Cardiac muscle cell (in vitro differentiated cells and primary cell): ENCODE measurements around the gene GRM5. TPM values are rescaled to one million over a fixed set of nuclear protein-coding genes. Genes with fewer than 3 reads are reported as not detected.

Experiments used
- DNase-seq, 2 donors: peaks; one replicate each; pipeline versions ENCODE4 v3.0.0 to v3.0.0-alpha.2; 2010 to 2017; ENCODE audit warnings: low read depth in 1 of 2, low spot score in 1 of 2
- H3K27ac ChIP-seq: fragments of 200-600 bp; sonication (generic); 2 replicates; pipeline ENCODE4 v1.5.1; 2016
- H3K27me3 ChIP-seq: fragments of 200-600 bp; sonication (generic); 2 replicates; pipeline ENCODE4 v1.6.0; 2016; ENCODE audit warnings: control low read depth
- H3K36me3 ChIP-seq: fragments of 200-600 bp; sonication (generic); 2 replicates; pipeline ENCODE4 v1.5.1; 2016; ENCODE audit warnings: control low read depth
- H3K4me1 ChIP-seq: fragments of 200-600 bp; sonication (generic); 2 replicates; pipeline ENCODE4 v1.8.1; 2017; ENCODE audit warnings: low read depth, mild to moderate bottlenecking, mixed run types
- H3K4me3 ChIP-seq: fragments of 200-600 bp; sonication (generic); 2 replicates; pipeline ENCODE4 v1.5.1; 2016; ENCODE audit warnings: mild to moderate bottlenecking
- H3K9me3 ChIP-seq: fragments of 200-600 bp; sonication (generic); 2 replicates; pipeline ENCODE4 v1.5.1; 2017; ENCODE audit warnings: low read depth, mild to moderate bottlenecking, control low read depth
- CTCF ChIP-seq: IDR thresholded peaks from 2 replicates; pipeline ENCODE4 v1.5.1; 2012; ENCODE audit warnings: low read depth, mild to moderate bottlenecking, low read length
- polyA plus RNA-seq: library from polyadenylated mRNA; unstranded; fragments of >200 nt; fragmentation: Nextera tagmentation; extraction: Ambion mirVana; gene quantifications from 2 replicates; pipeline ENCODE4 v1.2.1, GENCODE V29; 2016
- total RNA-seq: library from RNA; depleted of rRNA; stranded (reverse); fragments of >200 nt; gene quantifications from 2 replicates; pipeline ENCODE4 v1.2.3, GENCODE V29; 2016

GRM5 gene
- total and polyA plus RNA-seq, 2 experiments from 2014 or later, result 0.06 TPM; not detected in 1

- Histone ChIP-seq H3K27me3 (no peaks in the 10 kb centered on the region), H3K4me1 (no peaks in the 10 kb centered on the region), H3K36me3 (no peaks in the 10 kb centered on the region), H3K4me3 (no peak overlapping the region), H3K27ac (no peak overlapping the region), H3K9me3 (no peaks in the 10 kb centered on the region)
- no peak for TF ChIP-seq CTCF
- DNase-seq, result no peak
Measured at GRCh38 chr11:88533001-88533400, 532.8 kb downstream of the GRM5 start.

- no peaks in the 10 kb centered on the region for H3K9me3 ChIP-seq
- H3K27ac ChIP-seq, result no peak overlapping the region
- H3K4me3 ChIP-seq, result no peak overlapping the region
- H3K4me1 ChIP-seq, result no peaks in the 10 kb centered on the region
- no peaks in the 10 kb centered on the region for H3K27me3 ChIP-seq
- no peaks in the 10 kb centered on the region for H3K36me3 ChIP-seq
- no peak for DNase-seq
- no peak for TF ChIP-seq CTCF
Measured at GRCh38 chr11:88531831-88532230, 534.0 kb downstream of the GRM5 start.

- Histone ChIP-seq H3K27ac (no peak overlapping the region), H3K4me3 (no peak overlapping the region), H3K4me1 (no peaks in the 10 kb centered on the region), H3K36me3 (no peaks in the 10 kb centered on the region), H3K9me3 (no peaks in the 10 kb centered on the region), H3K27me3 (no peaks in the 10 kb centered on the region)
- no peak for TF ChIP-seq CTCF
- no peak for DNase-seq
Measured at GRCh38 chr11:88529426-88529825, 536.4 kb downstream of the GRM5 start.

GRCh38 chr11:88523386-88524071 is 542.3 kb downstream of the GRM5 start:
- Histone ChIP-seq H3K27me3 (no peaks in the 10 kb centered on the region), H3K4me1 (no peaks in the 10 kb centered on the region), H3K9me3 (no peaks in the 10 kb centered on the region), H3K36me3 (no peaks in the 10 kb centered on the region), H3K4me3 (no peak overlapping the region), H3K27ac (no peak overlapping the region)
- TF ChIP-seq CTCF, result no peak
- peak in 1 of 2 donors; percentile 50 for DNase-seq

GRCh38 chr11:88522624-88523385 is 543.0 kb downstream of the GRM5 start:
- no peaks in the 10 kb centered on the region for H3K27me3 ChIP-seq
- DNase-seq, result no peak
- no peaks in the 10 kb centered on the region for H3K4me1 ChIP-seq
- H3K36me3 ChIP-seq, result no peaks in the 10 kb centered on the region
- no peak overlapping the region for H3K27ac ChIP-seq
- H3K4me3 ChIP-seq, result no peak overlapping the region
- no peak for TF ChIP-seq CTCF
- H3K9me3 ChIP-seq, result no peaks in the 10 kb centered on the region
